K562 (cell line): ENCODE results near the gene ARHGAP32.

Source experiments
- CHD1 ChIP-seq: fragments of 200-600 bp; sonication (generic); IDR thresholded peaks from one replicate; pipeline ENCODE4 v1.6.1; 2012; ENCODE audit warnings: mild to moderate bottlenecking, moderate library complexity, low read length, inconsistent platforms
- ELF2 ChIP-seq: fragments of 250-450 bp; sonication (Bioruptor Pico); IDR thresholded peaks from 2 replicates; pipeline ENCODE4 v1.5.0; 2021; ENCODE audit warnings: mild to moderate bottlenecking
- KDM4B ChIP-seq, 2 experiments: fragments of 450-650 bp in 1 of 2; sonication (generic) in 1 of 2; IDR thresholded peaks; 2 replicates each; pipeline ENCODE4 v1.6.1; 2016 to 2017; ENCODE audit warnings: borderline replicate concordance in 2 of 2, antibody characterized with exemption in 1 of 2, low read depth in 1 of 2, mild to moderate bottlenecking in 1 of 2
- MAFK ChIP-seq: IDR thresholded peaks from 2 replicates; pipeline ENCODE4 v1.6.1; 2011; ENCODE audit warnings: low read length, improper control_type of control experiment
- NBN ChIP-seq: fragments of 450-650 bp; IDR thresholded peaks from 2 replicates; pipeline ENCODE4 v1.6.1; 2016; ENCODE audit warnings: low read depth, mild to moderate bottlenecking
- RBFOX2 ChIP-seq: fragments of 200-400 bp; formaldehyde crosslinking; IDR thresholded peaks from 2 replicates; pipeline ENCODE4 v1.6.1; 2017; ENCODE audit warnings: low read depth, mild to moderate bottlenecking, low read length, moderate library complexity
- RFX5 ChIP-seq: IDR thresholded peaks from 2 replicates; pipeline ENCODE4 v1.6.1; 2011; ENCODE audit warnings: low read depth, mild to moderate bottlenecking, improper control_type of control experiment, low read length
- UBTF ChIP-seq, 2 experiments: IDR thresholded peaks; 2 replicates each; pipeline ENCODE4 v1.6.1; 2012; ENCODE audit warnings: improper control_type of control experiment in 2 of 2, low read depth in 2 of 2, low read length in 2 of 2, borderline replicate concordance in 1 of 2
- ZBTB7A ChIP-seq: IDR thresholded peaks from 2 replicates; pipeline ENCODE4 v1.6.1; 2011; ENCODE audit warnings: low read depth, mild to moderate bottlenecking, low read length, moderate library complexity, borderline replicate concordance; ENCODE audit not compliant: control insufficient read depth

GRCh38 chr11:128942817-128943427 lies 249.2 kb downstream of the ARHGAP32 start, which contains the start of gene TP53AIP1:
- TF ChIP-seq RBFOX2: no peak
- TF ChIP-seq ELF2 (CRISPR knock-in tag): no peak
- TF ChIP-seq RFX5: no peak
- TF ChIP-seq ZBTB7A: no peak
- TF ChIP-seq KDM4B (IDR thresholded peaks at IDR 0.05; ENCODE audit: borderline replicate concordance in 2 of 2, low read depth in 1 of 2): no peak
- no peak for TF ChIP-seq NBN
- TF ChIP-seq UBTF (IDR thresholded peaks at IDR 0.05; ENCODE audit: borderline replicate concordance in 1 of 2, low read depth in 2 of 2, low read length in 2 of 2): no peak
- TF ChIP-seq CHD1: no peak
- TF ChIP-seq MAFK: no peak
